Peyer's patch (tissue), 4 donors: ENCODE measurements around the gene HEPHL1.

Experiments used
- CTCF ChIP-seq, 6 experiments: fragments of 450-650 bp in 4 of 6; fragments of 200-600 bp in 2 of 6; sonication (generic) in 1 of 6; IDR thresholded peaks; one replicate each; pipeline ENCODE4 v1.5.1; 2017 to 2019; ENCODE audit warnings: antibody characterized with exemption in 6 of 6, mild to moderate bottlenecking in 3 of 6, moderate library complexity in 1 of 6
- POLR2A ChIP-seq, 2 donors: fragments of 450-650 bp; IDR thresholded peaks; one replicate each; pipeline ENCODE4 v1.5.1; 2017; ENCODE audit warnings: antibody characterized with exemption in 2 of 2, mild to moderate bottlenecking in 2 of 2, moderate library complexity in 2 of 2

DNA sequence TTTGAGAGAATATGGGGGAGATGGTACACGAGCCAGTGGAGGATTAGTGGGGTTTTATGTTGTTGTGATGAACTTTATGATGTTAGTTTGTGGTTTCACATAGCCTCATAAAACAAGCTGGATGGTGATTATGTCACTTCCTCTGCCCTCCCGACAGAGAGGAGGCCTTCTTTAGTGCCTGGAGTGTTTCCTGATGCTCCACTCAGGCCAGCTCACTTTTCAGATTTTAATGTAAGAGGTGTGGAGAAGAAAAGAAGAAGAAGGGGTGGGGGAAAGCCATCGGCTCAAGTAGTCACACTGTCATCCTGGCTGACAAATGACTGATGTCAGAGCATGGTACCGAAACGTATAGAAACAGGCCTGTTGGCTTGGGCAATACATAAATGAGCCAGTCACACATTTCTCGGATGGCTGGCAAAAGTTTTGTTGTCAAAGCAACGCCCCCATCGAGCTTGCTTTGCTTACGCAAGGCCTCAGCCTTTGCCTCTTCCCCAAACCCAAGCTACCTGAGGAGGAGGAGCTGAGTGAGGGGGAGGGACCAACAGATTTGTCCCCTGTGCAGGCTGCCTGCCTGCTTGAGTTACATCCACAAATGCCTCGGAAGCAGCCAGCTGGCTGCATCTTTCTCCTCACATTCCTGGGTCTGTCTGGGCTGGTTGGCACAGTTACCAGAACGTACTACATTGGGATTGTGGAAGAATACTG, at the start of gene HEPHL1:
- TF ChIP-seq CTCF (IDR thresholded peaks at IDR 0.05) (no peak), POLR2A (IDR thresholded peaks at IDR 0.05) (no peak)
